Measurements from ENCODE around the gene PEX7.

- TF ChIP-seq, protein P1, sequence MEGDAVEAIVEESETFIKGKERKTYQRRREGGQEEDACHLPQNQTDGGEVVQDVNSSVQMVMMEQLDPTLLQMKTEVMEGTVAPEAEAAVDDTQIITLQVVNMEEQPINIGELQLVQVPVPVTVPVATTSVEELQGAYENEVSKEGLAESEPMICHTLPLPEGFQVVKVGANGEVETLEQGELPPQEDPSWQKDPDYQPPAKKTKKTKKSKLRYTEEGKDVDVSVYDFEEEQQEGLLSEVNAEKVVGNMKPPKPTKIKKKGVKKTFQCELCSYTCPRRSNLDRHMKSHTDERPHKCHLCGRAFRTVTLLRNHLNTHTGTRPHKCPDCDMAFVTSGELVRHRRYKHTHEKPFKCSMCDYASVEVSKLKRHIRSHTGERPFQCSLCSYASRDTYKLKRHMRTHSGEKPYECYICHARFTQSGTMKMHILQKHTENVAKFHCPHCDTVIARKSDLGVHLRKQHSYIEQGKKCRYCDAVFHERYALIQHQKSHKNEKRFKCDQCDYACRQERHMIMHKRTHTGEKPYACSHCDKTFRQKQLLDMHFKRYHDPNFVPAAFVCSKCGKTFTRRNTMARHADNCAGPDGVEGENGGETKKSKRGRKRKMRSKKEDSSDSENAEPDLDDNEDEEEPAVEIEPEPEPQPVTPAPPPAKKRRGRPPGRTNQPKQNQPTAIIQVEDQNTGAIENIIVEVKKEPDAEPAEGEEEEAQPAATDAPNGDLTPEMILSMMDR (conservative IDR thresholded peaks at IDR 0.05; ENCODE audit: low read depth in 2 of 2) = no peak
- no peak for TF ChIP-seq POLR2AphosphoS5 (IDR thresholded peaks at IDR 0.05; ENCODE audit: low read depth)
- TF ChIP-seq, protein P2, sequence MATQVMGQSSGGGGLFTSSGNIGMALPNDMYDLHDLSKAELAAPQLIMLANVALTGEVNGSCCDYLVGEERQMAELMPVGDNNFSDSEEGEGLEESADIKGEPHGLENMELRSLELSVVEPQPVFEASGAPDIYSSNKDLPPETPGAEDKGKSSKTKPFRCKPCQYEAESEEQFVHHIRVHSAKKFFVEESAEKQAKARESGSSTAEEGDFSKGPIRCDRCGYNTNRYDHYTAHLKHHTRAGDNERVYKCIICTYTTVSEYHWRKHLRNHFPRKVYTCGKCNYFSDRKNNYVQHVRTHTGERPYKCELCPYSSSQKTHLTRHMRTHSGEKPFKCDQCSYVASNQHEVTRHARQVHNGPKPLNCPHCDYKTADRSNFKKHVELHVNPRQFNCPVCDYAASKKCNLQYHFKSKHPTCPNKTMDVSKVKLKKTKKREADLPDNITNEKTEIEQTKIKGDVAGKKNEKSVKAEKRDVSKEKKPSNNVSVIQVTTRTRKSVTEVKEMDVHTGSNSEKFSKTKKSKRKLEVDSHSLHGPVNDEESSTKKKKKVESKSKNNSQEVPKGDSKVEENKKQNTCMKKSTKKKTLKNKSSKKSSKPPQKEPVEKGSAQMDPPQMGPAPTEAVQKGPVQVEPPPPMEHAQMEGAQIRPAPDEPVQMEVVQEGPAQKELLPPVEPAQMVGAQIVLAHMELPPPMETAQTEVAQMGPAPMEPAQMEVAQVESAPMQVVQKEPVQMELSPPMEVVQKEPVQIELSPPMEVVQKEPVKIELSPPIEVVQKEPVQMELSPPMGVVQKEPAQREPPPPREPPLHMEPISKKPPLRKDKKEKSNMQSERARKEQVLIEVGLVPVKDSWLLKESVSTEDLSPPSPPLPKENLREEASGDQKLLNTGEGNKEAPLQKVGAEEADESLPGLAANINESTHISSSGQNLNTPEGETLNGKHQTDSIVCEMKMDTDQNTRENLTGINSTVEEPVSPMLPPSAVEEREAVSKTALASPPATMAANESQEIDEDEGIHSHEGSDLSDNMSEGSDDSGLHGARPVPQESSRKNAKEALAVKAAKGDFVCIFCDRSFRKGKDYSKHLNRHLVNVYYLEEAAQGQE (IDR thresholded peaks at IDR 0.05; ENCODE audit: unreplicated experiment) = no peak
- TF ChIP-seq EZH2 (IDR thresholded peaks at IDR 0.05; ENCODE audit: low read depth, unreplicated experiment) = no peak
- no peak for TF ChIP-seq EZH2phosphoT487 (IDR thresholded peaks at IDR 0.05; ENCODE audit: unreplicated experiment)
Observed at GRCh38 chr6:136859430-136859829, 37.0 kb downstream of the PEX7 start.
